ENCODE results near the gene KREMEN2. TPM values are rescaled to one million over a fixed set of nuclear protein-coding genes. Genes with fewer than 3 reads are reported as not detected.
A peak's percentile ranks its signal among the peaks of the same experiment; 100 is the strongest.

The KREMEN2 gene
- total and polyA plus RNA-seq, 2 of the 8 experiments (the other 6 are each of a cell fraction or from before 2014, with no cell fraction given): 6.6 to 7.0 TPM

DNA sequence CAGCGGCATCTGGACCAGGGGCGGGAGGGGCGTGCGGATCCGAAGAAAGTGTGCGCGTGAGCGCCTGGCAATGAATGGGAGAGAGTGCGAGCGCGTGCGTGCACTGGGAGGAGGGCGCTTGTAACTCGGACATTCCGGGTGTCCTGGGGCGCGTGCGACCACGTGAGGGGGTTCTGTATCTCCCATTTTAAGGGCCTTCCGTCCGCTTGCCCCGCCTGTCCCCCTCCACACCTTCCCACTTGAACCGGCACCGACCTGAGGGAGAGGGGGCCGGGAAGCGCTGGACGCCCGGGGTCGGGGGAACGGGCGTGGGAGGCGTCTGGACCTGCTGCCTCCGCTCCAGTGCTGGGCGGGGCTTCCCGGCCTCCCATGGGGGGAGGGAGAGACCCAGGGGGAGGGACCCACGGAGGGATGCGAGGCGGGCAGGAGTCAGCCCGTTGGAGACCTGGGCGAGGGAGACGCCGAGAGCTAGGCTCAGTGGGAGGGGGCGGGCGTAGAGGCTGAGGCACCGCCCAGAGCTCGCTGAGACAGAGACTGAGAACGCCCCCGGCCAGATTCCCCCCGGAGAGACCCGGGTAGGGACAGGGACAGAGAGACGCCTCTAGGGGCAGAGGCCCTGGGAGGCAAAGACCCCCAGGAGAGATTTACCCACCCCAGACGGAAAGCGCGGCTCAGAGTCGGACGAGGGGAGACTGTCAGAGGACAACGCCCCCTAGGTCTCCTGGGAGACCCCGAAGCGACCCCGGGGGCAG is at the start of gene KREMEN2 (continued):
- no peak for TF ChIP-seq YY1 (IDR thresholded peaks at IDR 0.05; ENCODE audit: low read depth, low read length)
- no peak for TF ChIP-seq HDAC6 (IDR thresholded peaks at IDR 0.05; ENCODE audit: low read depth, low read length)
- TF ChIP-seq CREB1 (IDR thresholded peaks at IDR 0.05): no peak
- TF ChIP-seq SIRT6 (IDR thresholded peaks at IDR 0.05; ENCODE audit: low read length): no peak
- no peak for TF ChIP-seq CBX8 (IDR thresholded peaks at IDR 0.05; ENCODE audit: borderline replicate concordance, low read depth, low read length)
- TF ChIP-seq MAFK (IDR thresholded peaks at IDR 0.05; ENCODE audit: low read depth, low read length): no peak
- peak in 1 of 2 experiments; percentile 17; a peak in 2 of 4 replicates for TF ChIP-seq HDAC2 (IDR thresholded peaks at IDR 0.05; ENCODE audit: borderline replicate concordance in 1 of 2, low read depth in 2 of 2, low read length in 2 of 2)
- no peak for TF ChIP-seq RFX5 (IDR thresholded peaks at IDR 0.05; ENCODE audit: borderline replicate concordance, low read depth, low read length)
- TF ChIP-seq SP1 (IDR thresholded peaks at IDR 0.05; ENCODE audit: low read depth, low read length): no peak
- no peak for TF ChIP-seq RXRA (IDR thresholded peaks at IDR 0.05; ENCODE audit: insufficient read depth, low read depth, low read length)
- 0 out of 2 replicates have a peak, but pooled peaks have one; percentile 15 for TF ChIP-seq BACH1 (IDR thresholded peaks at IDR 0.05; ENCODE audit: low read length)
- no peak for TF ChIP-seq CHD2 (IDR thresholded peaks at IDR 0.05; ENCODE audit: low read length)
- TF ChIP-seq SIN3A (conservative IDR thresholded peaks at IDR 0.05 in 1 of 2, IDR thresholded peaks at IDR 0.05 in 1 of 2; ENCODE audit: low read depth in 1 of 2, low read length in 2 of 2): 0 out of 4 replicates have a peak, but pooled peaks have one; percentile 9 to 18
- TF ChIP-seq KDM1A (IDR thresholded peaks at IDR 0.05; ENCODE audit: borderline replicate concordance, low read length): no peak
- no peak for TF ChIP-seq SP2 (IDR thresholded peaks at IDR 0.05; ENCODE audit: low read length)
- no peak for TF ChIP-seq ZNF274 (IDR thresholded peaks at IDR 0.05; ENCODE audit: borderline replicate concordance, extremely low read depth, low read length)
- TF ChIP-seq POLR2A (IDR thresholded peaks at IDR 0.05; ENCODE audit: control extremely low read depth in 1 of 2, low read depth in 2 of 2, low read length in 2 of 2): no peak
- no peak; the same call in 1 of the 2 replicates for TF ChIP-seq PHF8 (conservative IDR thresholded peaks at IDR 0.05; ENCODE audit: low read depth, low read length)
- no peak for TF ChIP-seq CBX5 (IDR thresholded peaks at IDR 0.05; ENCODE audit: low read depth, low read length)
- TF ChIP-seq TCF12 (IDR thresholded peaks at IDR 0.05; ENCODE audit: low read depth, low read length): no peak
- no peak; the same call in 1 of the 2 replicates for TF ChIP-seq POLR2AphosphoS5 (IDR thresholded peaks at IDR 0.05; ENCODE audit: low read depth, low read length)
- TF ChIP-seq SUZ12 (IDR thresholded peaks at IDR 0.05; ENCODE audit: low read length): 0 out of 2 replicates have a peak, but pooled peaks have one; percentile 34
- TF ChIP-seq GTF2F1 (IDR thresholded peaks at IDR 0.05; ENCODE audit: borderline replicate concordance, low read depth, low read length): no peak
- TF ChIP-seq TBP (IDR thresholded peaks at IDR 0.05; ENCODE audit: low read depth, low read length): no peak
- no peak for TF ChIP-seq BRCA1 (IDR thresholded peaks at IDR 0.05; ENCODE audit: low read depth, low read length)
- TF ChIP-seq ATF3 (IDR thresholded peaks at IDR 0.05; ENCODE audit: insufficient read depth, low read depth, low read length): no peak
